Measurements from ENCODE around the gene DNAH2.

The DNAH2 gene

GRCh38 chr17:7817643-7817964, 100.1 kb downstream of the DNAH2 start:
- no peak for DNase-seq (ENCODE audit: low read depth)
- H3K4me3 ChIP-seq (replicated peaks; ENCODE audit: low read depth, low read length) = no peak overlapping the region
- TF ChIP-seq, protein P1, sequence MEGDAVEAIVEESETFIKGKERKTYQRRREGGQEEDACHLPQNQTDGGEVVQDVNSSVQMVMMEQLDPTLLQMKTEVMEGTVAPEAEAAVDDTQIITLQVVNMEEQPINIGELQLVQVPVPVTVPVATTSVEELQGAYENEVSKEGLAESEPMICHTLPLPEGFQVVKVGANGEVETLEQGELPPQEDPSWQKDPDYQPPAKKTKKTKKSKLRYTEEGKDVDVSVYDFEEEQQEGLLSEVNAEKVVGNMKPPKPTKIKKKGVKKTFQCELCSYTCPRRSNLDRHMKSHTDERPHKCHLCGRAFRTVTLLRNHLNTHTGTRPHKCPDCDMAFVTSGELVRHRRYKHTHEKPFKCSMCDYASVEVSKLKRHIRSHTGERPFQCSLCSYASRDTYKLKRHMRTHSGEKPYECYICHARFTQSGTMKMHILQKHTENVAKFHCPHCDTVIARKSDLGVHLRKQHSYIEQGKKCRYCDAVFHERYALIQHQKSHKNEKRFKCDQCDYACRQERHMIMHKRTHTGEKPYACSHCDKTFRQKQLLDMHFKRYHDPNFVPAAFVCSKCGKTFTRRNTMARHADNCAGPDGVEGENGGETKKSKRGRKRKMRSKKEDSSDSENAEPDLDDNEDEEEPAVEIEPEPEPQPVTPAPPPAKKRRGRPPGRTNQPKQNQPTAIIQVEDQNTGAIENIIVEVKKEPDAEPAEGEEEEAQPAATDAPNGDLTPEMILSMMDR (IDR thresholded peaks at IDR 0.05; ENCODE audit: low read length, missing control alignments) = no peak

GRCh38 chr17:7818026-7818425, 100.5 kb downstream of the DNAH2 start:
- no peak overlapping the region for H3K4me3 ChIP-seq (replicated peaks; ENCODE audit: low read depth, low read length)
- TF ChIP-seq, protein P1 (IDR thresholded peaks at IDR 0.05; ENCODE audit: low read length, missing control alignments) = no peak
- DNase-seq (ENCODE audit: low read depth) = no peak

DNA sequence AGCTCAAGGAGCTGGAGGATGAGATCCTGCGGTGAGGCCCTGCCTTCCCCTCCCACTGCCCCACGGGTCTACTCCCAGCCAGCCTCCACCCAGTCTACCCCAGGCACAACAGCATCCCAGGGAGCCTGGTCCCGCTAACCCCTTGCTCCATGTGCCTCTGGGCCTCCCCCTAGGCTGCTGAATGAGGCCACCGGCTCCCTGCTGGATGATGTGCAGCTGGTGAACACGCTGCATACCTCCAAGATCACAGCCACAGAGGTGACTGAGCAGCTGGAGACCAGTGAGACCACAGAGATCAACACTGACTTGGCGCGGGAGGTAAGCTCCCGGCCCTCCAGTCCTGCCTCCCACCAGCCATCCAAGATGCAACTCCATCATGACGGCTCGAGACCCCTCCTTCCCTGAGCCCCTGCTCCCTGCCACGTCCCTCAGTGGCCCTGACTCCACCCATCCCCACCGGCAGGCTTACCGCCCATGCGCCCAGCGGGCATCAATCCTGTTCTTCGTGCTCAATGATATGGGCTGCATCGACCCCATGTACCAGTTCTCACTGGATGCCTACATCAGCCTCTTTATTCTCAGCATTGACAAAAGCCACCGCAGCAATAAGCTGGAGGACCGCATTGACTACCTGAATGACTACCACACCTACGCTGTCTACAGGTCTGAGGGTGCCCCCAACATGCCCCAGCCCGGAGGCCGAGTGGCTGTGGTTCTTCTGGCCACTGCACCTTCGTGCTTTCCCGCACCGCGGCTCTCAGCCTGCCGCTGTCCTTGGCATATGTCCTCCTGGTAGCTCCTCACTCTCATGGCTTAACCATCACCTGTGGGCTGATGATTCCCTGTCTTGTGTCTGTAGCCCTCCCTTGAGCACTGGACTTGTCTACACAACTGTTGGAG, 101.5 kb downstream of the DNAH2 start:
- H3K4me3 ChIP-seq (replicated peaks; ENCODE audit: low read depth, low read length) = no peak overlapping the region
- TF ChIP-seq, protein P1 (IDR thresholded peaks at IDR 0.05; ENCODE audit: low read length, missing control alignments) = no peak
- no peak for DNase-seq (ENCODE audit: low read depth)

DNA sequence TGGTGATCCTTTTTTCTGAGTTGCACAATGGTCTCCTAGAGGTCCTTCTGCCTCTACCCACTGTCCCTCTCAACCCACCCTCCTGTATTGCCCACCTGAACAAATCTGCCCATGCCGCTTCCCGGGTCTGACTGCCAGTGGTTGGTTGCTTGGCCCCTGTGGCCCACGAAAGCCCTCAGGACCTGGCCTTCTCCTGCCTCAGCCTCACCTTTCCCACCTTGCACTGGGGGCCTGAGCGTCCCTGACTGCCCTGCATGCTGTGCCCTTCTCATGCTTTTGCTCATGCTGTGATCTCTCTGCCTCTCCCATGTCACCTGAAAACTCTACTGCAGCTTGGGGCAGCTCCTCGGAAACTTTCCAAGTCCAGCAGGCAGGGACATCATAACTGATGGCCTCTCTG, 102.7 kb downstream of the DNAH2 start:
- H3K4me3 ChIP-seq (replicated peaks; ENCODE audit: low read depth, low read length) = no peak overlapping the region
- no peak for DNase-seq (ENCODE audit: low read depth)
- TF ChIP-seq, protein P1 (IDR thresholded peaks at IDR 0.05; ENCODE audit: low read length, missing control alignments) = no peak

DNA sequence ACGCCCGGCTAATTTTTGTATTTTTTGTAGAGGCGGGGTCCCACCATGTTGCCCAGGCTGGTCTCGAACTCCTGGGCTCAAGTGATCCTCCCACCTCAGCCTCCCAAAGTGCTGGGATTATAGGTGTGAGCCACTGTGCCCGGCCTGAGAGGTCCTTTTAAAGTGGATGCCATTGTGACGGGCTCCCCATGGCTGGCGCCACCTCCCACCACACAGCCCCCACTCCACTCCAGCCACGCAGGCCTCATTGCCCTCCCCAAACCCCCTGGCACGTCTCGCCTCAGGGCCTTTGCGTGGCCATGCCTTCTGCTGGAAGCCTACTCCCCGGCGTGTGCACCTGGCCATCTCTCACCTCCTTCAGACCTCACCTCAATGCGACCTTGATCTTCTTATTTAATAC, 104.6 kb downstream of the DNAH2 start:
- TF ChIP-seq, protein P1 (IDR thresholded peaks at IDR 0.05; ENCODE audit: low read length, missing control alignments) = no peak
- no peak overlapping the region for H3K4me3 ChIP-seq (replicated peaks; ENCODE audit: low read depth, low read length)
- no peak for DNase-seq (ENCODE audit: low read depth)

DNA sequence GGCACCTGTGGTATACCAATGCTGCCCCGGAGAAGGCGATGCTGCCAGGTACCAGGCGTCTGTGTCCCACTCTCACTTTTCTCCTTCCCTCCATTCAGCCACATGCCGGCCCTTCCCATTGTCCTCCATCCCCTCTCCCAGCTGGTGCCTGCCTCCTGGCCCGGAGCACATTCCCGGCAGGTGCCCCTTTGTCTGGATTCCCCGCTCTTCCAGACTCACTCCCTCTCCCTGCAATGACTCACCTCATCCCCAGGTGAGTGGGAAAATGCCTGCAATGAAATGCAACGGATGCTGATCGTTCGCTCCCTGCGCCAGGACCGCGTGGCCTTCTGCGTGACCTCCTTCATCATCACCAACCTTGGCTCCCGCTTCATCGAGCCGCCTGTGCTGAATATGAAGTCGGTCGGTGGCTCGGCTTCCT, 106.0 kb downstream of the DNAH2 start:
- no peak overlapping the region for H3K4me3 ChIP-seq (replicated peaks; ENCODE audit: low read depth, low read length)

More for the DNA sequence above, 106.0 kb downstream of the DNAH2 start:
- no peak for DNase-seq (ENCODE audit: low read depth)
- TF ChIP-seq, protein P1 (IDR thresholded peaks at IDR 0.05; ENCODE audit: low read length, missing control alignments) = no peak
